ENCODE results near the gene SAMD8. TPM values are rescaled to one million over a fixed set of nuclear protein-coding genes. Genes with fewer than 3 reads are reported as not detected.

Gene SAMD8
- total RNA-seq, 1 donor from 2014 or later, result 23.0 TPM

- DNase-seq, result no peak
- TF ChIP-seq CTCF (IDR thresholded peaks at IDR 0.05), result no peak
- no peak for ATAC-seq
- peak overlapping the region; percentile 98 for H3K4me3 ChIP-seq
- H3K27me3 ChIP-seq, result no peaks in the 10 kb centered on the region
- peaks cover 32% of the 10 kb centered on the region for H3K4me1 ChIP-seq
- H3K36me3 ChIP-seq, result peaks cover 22% of the 10 kb centered on the region
- no peaks in the 10 kb centered on the region for H3K9me3 ChIP-seq
- intact Hi-C loops (cut with DNase I), result no loop called here
- peak overlapping the region; percentile 99 for H3K27ac ChIP-seq
These were observed 97.8 kb downstream of the SAMD8 start for GRCh38 chr10:75209086-75209920.

GRCh38 chr10:75209921-75210281 is 98.4 kb downstream of the SAMD8 start:
- TF ChIP-seq CTCF (IDR thresholded peaks at IDR 0.05), result no peak
- intact Hi-C loops (cut with DNase I), result no loop called here
- H3K36me3 ChIP-seq, result peaks cover 28% of the 10 kb centered on the region
- peak overlapping the region; percentile 98 for H3K4me3 ChIP-seq
- DNase-seq (peak; percentile 89), ATAC-seq (peak; percentile 81)
- peak overlapping the region; percentile 99 for H3K27ac ChIP-seq
- H3K9me3 ChIP-seq, result no peaks in the 10 kb centered on the region
- H3K27me3 ChIP-seq, result no peaks in the 10 kb centered on the region
- peaks cover 37% of the 10 kb centered on the region for H3K4me1 ChIP-seq

DNA sequence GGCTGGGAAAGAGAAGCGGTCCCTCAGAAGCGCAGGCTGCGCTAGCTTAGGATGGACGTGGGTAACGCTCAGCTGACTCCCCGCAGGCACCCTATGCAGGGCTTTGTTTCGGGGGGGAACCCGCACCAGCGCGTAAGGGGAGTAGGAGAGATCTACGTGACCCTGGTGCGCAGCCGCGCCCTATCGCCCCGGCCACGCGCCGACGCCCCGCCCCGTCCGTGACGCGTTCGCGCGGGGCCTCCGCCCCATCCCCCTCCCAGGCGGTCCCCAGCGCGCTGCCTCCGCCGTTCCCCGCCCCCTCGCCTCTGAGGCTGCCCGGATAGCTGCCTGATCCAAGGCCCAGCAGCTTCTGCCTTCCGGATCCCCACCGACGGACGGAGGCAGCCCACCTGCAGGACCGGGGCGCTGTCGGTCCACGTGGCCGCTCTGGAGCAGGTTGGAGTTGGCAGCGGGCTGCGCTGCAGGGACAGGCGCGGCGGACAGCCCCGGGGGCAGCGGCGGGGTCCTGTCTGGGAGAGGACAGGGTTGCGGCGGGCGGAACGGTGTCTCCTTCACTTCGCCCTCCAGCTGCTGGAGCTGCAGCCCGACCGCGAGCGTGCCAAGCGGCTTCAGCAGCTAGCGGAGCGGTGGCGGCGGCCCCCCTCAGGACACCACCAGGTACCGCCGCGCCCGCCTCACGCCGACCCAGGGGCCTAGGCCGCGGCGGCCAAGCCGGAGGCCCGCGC is 99.0 kb downstream of the SAMD8 start, which contains the start of gene VDAC2:
VDAC2 (plus strand) TSS at position 515 of the 725 bp plus-strand sequence. CDS start 363 bp downstream, outside the sequence.
- no peaks in the 10 kb centered on the region for H3K27me3 ChIP-seq
- H3K36me3 ChIP-seq, result peaks cover 34% of the 10 kb centered on the region
- H3K9me3 ChIP-seq, result no peaks in the 10 kb centered on the region
- H3K27ac ChIP-seq, result peak within 1 kb of the TSS; percentile 99
- ATAC-seq (peak; percentile 98), DNase-seq (peak; percentile 96)
- intact Hi-C loops (cut with DNase I), result no loop called here
- peak within 1 kb of the TSS; percentile 98 for H3K4me3 ChIP-seq
- no peak for TF ChIP-seq CTCF (IDR thresholded peaks at IDR 0.05)
- H3K4me1 ChIP-seq, result peaks cover 37% of the 10 kb centered on the region

GRCh38 chr10:75211007-75211691 is 99.7 kb downstream of the SAMD8 start:
- Histone ChIP-seq H3K36me3 (peaks cover 41% of the 10 kb centered on the region), H3K9me3 (no peaks in the 10 kb centered on the region), H3K27ac (peak overlapping the region; percentile 99), H3K4me3 (peak overlapping the region; percentile 98), H3K27me3 (no peaks in the 10 kb centered on the region), H3K4me1 (peaks cover 42% of the 10 kb centered on the region)
- ATAC-seq (peak; percentile 55), DNase-seq (no peak)
- TF ChIP-seq CTCF (IDR thresholded peaks at IDR 0.05), result no peak
- intact Hi-C loops (cut with DNase I), result no loop called here

DNA sequence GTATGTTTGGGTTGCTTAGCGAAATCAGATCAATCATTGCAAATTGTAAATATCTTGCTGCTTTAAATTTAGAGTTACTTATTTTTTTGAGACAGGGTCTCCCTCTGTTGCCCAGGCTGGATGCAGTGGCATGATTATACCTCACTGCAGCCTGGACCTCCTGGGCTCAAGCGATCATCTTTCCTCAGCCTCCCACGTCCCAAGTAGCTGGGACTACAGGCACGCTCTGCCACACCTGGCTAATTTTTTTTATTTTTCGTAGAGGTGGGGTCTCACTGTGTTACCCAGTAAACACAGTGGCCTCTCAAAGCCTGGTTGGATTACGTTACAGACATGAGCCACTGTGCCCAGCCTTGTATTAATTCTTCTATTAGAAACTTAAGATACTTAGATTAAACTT is 100.9 kb downstream of the SAMD8 start:
- H3K4me3 ChIP-seq, result peak overlapping the region; percentile 98
- H3K36me3 ChIP-seq, result peaks cover 53% of the 10 kb centered on the region
- no peak for DNase-seq
- intact Hi-C loops (cut with DNase I), result no loop called here
- H3K9me3 ChIP-seq, result no peaks in the 10 kb centered on the region
- H3K27me3 ChIP-seq, result no peaks in the 10 kb centered on the region
- no peak for ATAC-seq
- TF ChIP-seq CTCF (IDR thresholded peaks at IDR 0.05), result no peak
- peak overlapping the region; percentile 99 for H3K27ac ChIP-seq
- H3K4me1 ChIP-seq, result peaks cover 49% of the 10 kb centered on the region

Measured in upper lobe of right lung (tissue), 1 donor.